ENCODE measurements around the gene MRPL58.
"Not testable (repeated sequence)": the region's sequence is repeated elsewhere in the genome, so short reads cannot be mapped to it uniquely, and the experiment has no call there.

The MRPL58 gene

DNA sequence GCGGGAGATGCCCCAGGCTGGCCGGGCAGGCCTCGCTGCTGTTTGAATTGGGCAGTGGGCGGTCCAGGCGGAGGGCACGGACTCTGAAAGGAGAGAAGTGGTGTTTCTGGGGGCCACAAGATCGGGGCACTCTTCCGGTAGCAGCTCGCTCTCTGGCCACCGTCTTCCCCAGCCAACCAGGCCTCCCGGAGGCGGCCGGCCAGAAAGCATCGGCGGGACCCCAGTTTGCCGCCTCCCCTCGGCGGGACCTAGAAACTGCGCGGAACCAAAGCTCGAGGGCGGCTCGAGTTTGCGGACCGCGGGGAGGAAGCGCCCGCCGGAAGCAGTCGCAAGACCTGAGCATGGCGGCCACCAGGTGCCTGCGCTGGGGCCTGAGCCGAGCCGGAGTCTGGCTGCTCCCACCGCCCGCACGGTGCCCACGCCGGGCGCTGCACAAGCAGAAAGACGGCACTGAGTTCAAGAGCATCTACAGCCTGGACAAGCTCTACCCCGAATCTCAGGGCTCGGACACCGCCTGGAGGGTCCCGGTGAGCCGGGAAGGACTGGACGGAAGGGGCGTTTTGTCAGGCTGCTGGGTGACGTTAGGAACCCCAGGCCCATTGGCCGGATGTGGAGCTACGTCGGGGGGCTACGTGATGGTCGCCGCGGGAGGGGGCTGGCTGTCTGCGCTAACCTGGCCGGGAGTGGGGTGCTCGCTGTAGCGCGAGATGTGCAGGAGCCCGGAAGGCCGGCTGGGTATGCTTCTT is at the start of gene MRPL58:
MRPL58 (plus strand) TSS at position 325 of the 746 bp plus-strand sequence; CDS start at position 342, 17 bp downstream.
- Histone ChIP-seq H3K27me3 (ENCODE audit: control insufficient read depth in 2 of 2, insufficient read depth in 2 of 2, low read length in 2 of 2) (peaks cover 0 to 1% of the 10 kb centered on the region in 2 donors), H3K4me3 (ENCODE audit: low read length in 2 of 2) (peak within 1 kb of the TSS; percentile 84 to 91), H3K27ac (ENCODE audit: low read depth in 2 of 2, low read length in 2 of 2) (peak within 1 kb of the TSS; percentile 84 to 89), H3K36me3 (ENCODE audit: control insufficient read depth in 2 of 2, insufficient read depth in 2 of 2, low read length in 2 of 2) (no peaks in the 10 kb centered on the region), H3K4me1 (ENCODE audit: control insufficient read depth in 2 of 2, insufficient read depth in 2 of 2, low read length in 2 of 2) (peaks cover 19 to 31% of the 10 kb centered on the region in 2 donors), H3K9ac (ENCODE audit: low read depth in 1 of 2, low read length in 2 of 2) (peak within 1 kb of the TSS; percentile 75 to 76), H3K9me3 (ENCODE audit: control insufficient read depth in 2 of 2, low read length in 2 of 2) (no peaks in the 10 kb centered on the region)

DNA sequence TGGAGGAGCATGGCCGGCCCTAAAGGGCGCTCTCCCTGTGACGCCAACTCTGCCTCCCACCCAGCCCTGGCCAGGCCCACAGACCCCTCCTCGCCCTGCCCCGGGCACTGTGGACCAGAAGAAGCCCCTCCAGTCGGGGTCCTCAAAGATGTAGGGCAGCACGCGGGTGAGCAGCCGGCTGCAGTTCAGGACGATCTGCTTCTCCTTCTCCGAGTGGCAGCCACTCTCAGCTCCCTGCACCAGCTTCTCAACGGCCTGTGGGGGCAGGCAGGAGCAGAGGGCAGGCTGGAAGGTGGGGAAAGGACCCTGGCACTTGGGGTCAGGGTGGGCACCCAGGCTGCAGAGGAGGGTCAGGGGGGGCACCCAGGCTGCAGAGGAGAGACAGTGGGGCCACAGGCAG is 48.8 kb upstream of the MRPL58 start:
- Histone ChIP-seq H3K27me3 (ENCODE audit: control insufficient read depth in 2 of 2, insufficient read depth in 2 of 2, low read length in 2 of 2) (no peaks in the 10 kb centered on the region), H3K27ac (ENCODE audit: low read depth in 2 of 2, low read length in 2 of 2) (no peak overlapping the region), H3K4me3 (ENCODE audit: low read length in 2 of 2) (no peak overlapping the region), H3K36me3 (ENCODE audit: control insufficient read depth in 2 of 2, insufficient read depth in 2 of 2, low read length in 2 of 2) (no peaks in the 10 kb centered on the region), H3K9ac (ENCODE audit: low read depth in 1 of 2, low read length in 2 of 2) (no peak overlapping the region), H3K4me1 (ENCODE audit: control insufficient read depth in 2 of 2, insufficient read depth in 2 of 2, low read length in 2 of 2) (peaks cover 6 to 10% of the 10 kb centered on the region in 2 donors), H3K9me3 (ENCODE audit: control insufficient read depth in 2 of 2, low read length in 2 of 2) (no peaks in the 10 kb centered on the region)

DNA sequence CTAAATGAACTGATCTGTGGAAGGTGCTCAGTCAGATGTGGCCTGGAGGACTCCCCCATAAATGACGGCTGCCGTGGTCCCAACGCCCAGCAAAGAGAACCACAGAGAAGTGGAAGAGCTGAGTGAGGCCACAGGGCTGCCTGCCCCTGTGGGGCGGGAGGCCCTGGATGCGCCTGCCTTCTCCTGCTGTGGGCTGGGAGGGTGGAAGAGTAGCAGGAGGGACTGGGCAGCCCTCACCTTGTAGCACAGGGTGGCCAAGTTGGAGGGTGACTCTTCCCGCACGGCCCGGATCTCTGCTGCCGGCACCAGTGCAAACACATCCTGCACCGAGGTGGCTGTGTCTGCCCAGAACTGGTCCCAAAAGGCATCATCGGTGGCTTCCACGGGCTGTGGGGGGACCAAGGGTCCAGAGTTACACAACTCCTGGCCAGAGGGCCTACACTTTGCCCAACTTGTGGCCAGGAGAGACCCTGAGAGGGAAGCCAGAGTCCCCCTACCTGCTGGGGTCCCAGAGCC is 48.2 kb upstream of the MRPL58 start:
- H3K4me3 ChIP-seq (ENCODE audit: low read length in 2 of 2): no peak overlapping the region
- H3K9me3 ChIP-seq (ENCODE audit: control insufficient read depth in 2 of 2, low read length in 2 of 2): no peaks in the 10 kb centered on the region
- no peak overlapping the region for H3K27ac ChIP-seq (ENCODE audit: low read depth in 2 of 2, low read length in 2 of 2)
- no peaks in the 10 kb centered on the region for H3K36me3 ChIP-seq (ENCODE audit: control insufficient read depth in 2 of 2, insufficient read depth in 2 of 2, low read length in 2 of 2)
- H3K9ac ChIP-seq (ENCODE audit: low read depth in 1 of 2, low read length in 2 of 2): no peak overlapping the region
- H3K4me1 ChIP-seq (ENCODE audit: control insufficient read depth in 2 of 2, insufficient read depth in 2 of 2, low read length in 2 of 2): peaks cover 8 to 13% of the 10 kb centered on the region in 2 donors
- H3K27me3 ChIP-seq (ENCODE audit: control insufficient read depth in 2 of 2, insufficient read depth in 2 of 2, low read length in 2 of 2): no peaks in the 10 kb centered on the region

DNA sequence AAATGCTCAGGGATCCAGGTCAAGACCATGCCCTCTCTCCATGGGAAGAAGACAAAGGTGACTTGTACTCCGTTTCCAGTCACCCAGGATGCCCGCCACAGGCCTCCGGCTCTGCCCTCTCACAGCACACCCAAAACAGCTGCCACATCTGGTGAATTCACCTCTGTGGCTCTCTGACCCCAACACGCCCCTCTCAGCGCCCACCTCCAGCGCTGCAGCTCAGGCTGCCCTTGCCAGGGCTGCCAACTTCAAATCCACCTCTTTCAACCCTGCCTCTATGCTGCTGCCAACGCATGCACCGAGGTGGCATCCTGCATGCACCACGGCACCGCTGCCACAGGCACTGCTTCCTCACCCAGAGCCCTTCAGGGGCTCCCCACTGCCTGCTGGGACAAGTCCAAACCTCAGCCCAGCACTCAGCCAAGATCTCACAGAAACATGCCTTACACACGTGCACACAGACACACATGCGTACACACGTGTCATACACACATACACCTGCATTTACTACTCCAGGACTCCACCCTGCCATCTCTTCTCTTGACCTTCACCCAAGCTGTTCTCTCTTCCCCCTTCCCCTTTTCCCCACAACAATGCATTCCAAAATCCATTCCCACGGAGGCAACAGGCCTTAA is 47.4 kb upstream of the MRPL58 start:
- no peaks in the 10 kb centered on the region for H3K27me3 ChIP-seq (ENCODE audit: control insufficient read depth in 2 of 2, insufficient read depth in 2 of 2, low read length in 2 of 2)
- no peak overlapping the region for H3K27ac ChIP-seq (ENCODE audit: low read depth in 2 of 2, low read length in 2 of 2)
- H3K4me3 ChIP-seq (ENCODE audit: low read length in 2 of 2): no peak overlapping the region
- no peaks in the 10 kb centered on the region for H3K9me3 ChIP-seq (ENCODE audit: control insufficient read depth in 2 of 2, low read length in 2 of 2)
- no peak overlapping the region for H3K9ac ChIP-seq (ENCODE audit: low read depth in 1 of 2, low read length in 2 of 2)
- peaks cover 8 to 14% of the 10 kb centered on the region in 2 donors for H3K4me1 ChIP-seq (ENCODE audit: control insufficient read depth in 2 of 2, insufficient read depth in 2 of 2, low read length in 2 of 2)
- no peaks in the 10 kb centered on the region for H3K36me3 ChIP-seq (ENCODE audit: control insufficient read depth in 2 of 2, insufficient read depth in 2 of 2, low read length in 2 of 2)

DNA sequence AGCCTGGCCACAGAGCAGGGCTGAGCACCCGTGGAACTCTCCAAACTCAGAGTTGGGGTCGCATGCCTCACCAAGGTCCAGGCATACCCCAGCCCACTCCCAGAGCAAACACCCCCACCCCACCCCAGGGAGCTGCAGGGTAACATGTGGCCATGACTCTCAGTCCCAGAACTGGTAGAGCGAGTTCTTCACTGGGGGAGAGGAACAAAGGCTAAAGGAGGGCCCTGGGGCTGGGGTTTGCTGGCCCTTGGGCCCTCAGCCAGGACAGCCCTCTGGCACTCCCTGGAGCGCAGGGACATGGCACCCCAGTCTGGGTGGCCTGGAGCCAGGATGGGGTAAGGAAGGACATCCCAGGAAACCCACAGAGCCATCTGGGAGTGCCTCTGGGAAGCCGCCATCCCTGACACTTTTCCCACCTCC is 44.1 kb upstream of the MRPL58 start:
- no peak overlapping the region for H3K4me3 ChIP-seq (ENCODE audit: low read length in 2 of 2)
- H3K4me1 ChIP-seq (ENCODE audit: control insufficient read depth in 2 of 2, insufficient read depth in 2 of 2, low read length in 2 of 2): peaks cover 9 to 19% of the 10 kb centered on the region in 2 donors
- H3K27me3 ChIP-seq (ENCODE audit: control insufficient read depth in 2 of 2, insufficient read depth in 2 of 2, low read length in 2 of 2): peaks cover 3 to 4% of the 10 kb centered on the region in 2 donors
- no peaks in the 10 kb centered on the region for H3K36me3 ChIP-seq (ENCODE audit: control insufficient read depth in 2 of 2, insufficient read depth in 2 of 2, low read length in 2 of 2)
- no peak overlapping the region for H3K9ac ChIP-seq (ENCODE audit: low read depth in 1 of 2, low read length in 2 of 2)
- H3K27ac ChIP-seq (ENCODE audit: low read depth in 2 of 2, low read length in 2 of 2): no peak overlapping the region
- H3K9me3 ChIP-seq (ENCODE audit: control insufficient read depth in 2 of 2, low read length in 2 of 2): no peaks in the 10 kb centered on the region

DNA sequence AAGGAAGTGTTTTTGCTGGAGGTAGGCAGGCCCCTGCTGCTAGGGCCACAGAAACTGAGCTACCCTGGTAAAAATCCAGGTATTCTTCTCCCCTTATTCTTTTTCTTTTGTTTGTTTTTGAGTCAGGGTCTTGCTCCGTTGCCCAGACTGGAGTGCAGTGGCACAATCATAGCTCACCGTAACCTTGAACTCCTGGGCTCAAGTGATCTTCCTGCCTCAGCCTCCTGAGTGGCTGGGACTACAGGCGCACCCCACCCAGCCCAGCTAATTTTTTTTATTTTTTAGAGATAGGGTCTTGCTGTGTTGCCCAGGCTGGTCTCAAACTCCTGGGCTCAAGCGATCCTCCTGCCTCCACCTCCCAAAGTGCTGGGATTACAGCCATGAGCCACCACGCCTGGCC is 43.0 kb upstream of the MRPL58 start:
- not testable (repeated sequence) for H3K4me3 ChIP-seq (ENCODE audit: low read length in 2 of 2); H3K9me3 ChIP-seq (ENCODE audit: control insufficient read depth in 2 of 2, low read length in 2 of 2); H3K36me3 ChIP-seq (ENCODE audit: control insufficient read depth in 2 of 2, insufficient read depth in 2 of 2, low read length in 2 of 2); H3K27me3 ChIP-seq (ENCODE audit: control insufficient read depth in 2 of 2, insufficient read depth in 2 of 2, low read length in 2 of 2); H3K9ac ChIP-seq (ENCODE audit: low read depth in 1 of 2, low read length in 2 of 2); H3K27ac ChIP-seq (ENCODE audit: low read depth in 2 of 2, low read length in 2 of 2)
- peaks cover 9 to 19% of the 10 kb centered on the region in 2 donors for H3K4me1 ChIP-seq (ENCODE audit: control insufficient read depth in 2 of 2, insufficient read depth in 2 of 2, low read length in 2 of 2)

DNA sequence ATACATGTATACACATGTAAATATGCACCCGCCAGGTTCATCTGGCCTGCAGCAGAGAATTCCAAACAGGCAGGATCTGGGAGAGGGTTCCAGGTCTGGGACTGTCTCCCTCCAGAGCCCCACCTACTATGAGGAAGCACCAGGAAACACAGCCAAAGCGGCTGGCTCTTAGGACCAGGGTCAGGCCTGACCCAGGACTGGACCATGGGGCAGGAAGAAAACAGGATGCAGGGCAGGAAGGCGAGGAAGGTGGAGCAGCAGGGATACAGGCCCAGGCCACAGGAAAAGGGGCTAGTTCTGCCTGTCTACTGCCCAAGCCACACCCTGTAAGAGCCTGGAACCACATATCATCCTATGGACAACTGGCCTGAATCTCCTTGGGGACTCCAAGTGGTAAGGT is 42.1 kb upstream of the MRPL58 start:
- H3K36me3 ChIP-seq (ENCODE audit: control insufficient read depth in 2 of 2, insufficient read depth in 2 of 2, low read length in 2 of 2): no peaks in the 10 kb centered on the region
- H3K27ac ChIP-seq (ENCODE audit: low read depth in 2 of 2, low read length in 2 of 2): peak overlapping the region in 1 of 2 donors; percentile 71
- peaks cover 3 to 6% of the 10 kb centered on the region in 2 donors for H3K27me3 ChIP-seq (ENCODE audit: control insufficient read depth in 2 of 2, insufficient read depth in 2 of 2, low read length in 2 of 2)
- H3K4me3 ChIP-seq (ENCODE audit: low read length in 2 of 2): peak overlapping the region in 1 of 2 donors; percentile 2
- H3K9ac ChIP-seq (ENCODE audit: low read depth in 1 of 2, low read length in 2 of 2): peak overlapping the region in 1 of 2 donors; percentile 18
- peaks cover 9 to 19% of the 10 kb centered on the region in 2 donors for H3K4me1 ChIP-seq (ENCODE audit: control insufficient read depth in 2 of 2, insufficient read depth in 2 of 2, low read length in 2 of 2)
- H3K9me3 ChIP-seq (ENCODE audit: control insufficient read depth in 2 of 2, low read length in 2 of 2): no peaks in the 10 kb centered on the region

DNA sequence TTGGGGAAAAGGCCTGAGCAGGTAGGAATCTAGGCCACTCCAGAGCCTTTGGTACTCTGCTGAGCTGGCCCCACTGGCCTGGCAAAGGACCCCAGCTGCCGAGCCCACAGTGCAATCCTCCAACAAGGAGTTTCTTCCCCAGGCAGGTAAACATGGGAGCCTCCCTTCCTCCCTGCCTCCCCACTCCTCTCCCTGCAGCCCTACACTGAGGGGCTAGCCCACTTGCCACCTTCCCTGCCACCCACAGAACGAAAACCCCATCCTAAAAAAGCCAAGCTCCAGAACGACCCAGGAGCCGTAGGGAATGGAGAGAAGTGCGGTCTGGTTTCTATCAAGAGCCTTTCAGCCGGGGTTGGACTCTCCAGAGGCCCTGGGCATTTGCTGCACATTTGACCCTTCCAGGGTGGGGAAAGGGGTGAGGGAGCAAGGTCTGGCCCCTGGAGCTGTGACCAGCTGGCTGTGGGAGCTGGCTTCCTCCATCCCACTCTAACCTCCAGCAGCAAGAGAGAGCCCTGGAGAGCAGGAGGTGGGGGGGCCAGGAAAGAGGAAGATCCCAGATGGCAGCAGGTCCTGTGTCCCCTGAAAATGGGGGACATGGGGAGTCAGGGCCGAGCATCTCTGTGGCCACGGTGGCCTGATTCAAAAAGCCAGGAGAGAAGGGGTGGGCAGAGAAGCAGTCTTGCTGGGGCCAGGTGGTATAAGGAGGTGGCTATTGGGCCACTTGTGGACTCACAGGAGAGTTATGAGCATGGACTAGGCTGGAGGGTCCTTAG is 41.2 kb upstream of the MRPL58 start:
- Histone ChIP-seq H3K27ac (ENCODE audit: low read depth in 2 of 2, low read length in 2 of 2) (peak overlapping the region; percentile 71 to 84), H3K4me3 (ENCODE audit: low read length in 2 of 2) (peak overlapping the region; percentile 64 to 66), H3K9me3 (ENCODE audit: control insufficient read depth in 2 of 2, low read length in 2 of 2) (no peaks in the 10 kb centered on the region), H3K36me3 (ENCODE audit: control insufficient read depth in 2 of 2, insufficient read depth in 2 of 2, low read length in 2 of 2) (no peaks in the 10 kb centered on the region), H3K27me3 (ENCODE audit: control insufficient read depth in 2 of 2, insufficient read depth in 2 of 2, low read length in 2 of 2) (peaks cover 3 to 6% of the 10 kb centered on the region in 2 donors), H3K4me1 (ENCODE audit: control insufficient read depth in 2 of 2, insufficient read depth in 2 of 2, low read length in 2 of 2) (peaks cover 9 to 19% of the 10 kb centered on the region in 2 donors), H3K9ac (ENCODE audit: low read depth in 1 of 2, low read length in 2 of 2) (peak overlapping the region in 1 of 2 donors; percentile 83)

DNA sequence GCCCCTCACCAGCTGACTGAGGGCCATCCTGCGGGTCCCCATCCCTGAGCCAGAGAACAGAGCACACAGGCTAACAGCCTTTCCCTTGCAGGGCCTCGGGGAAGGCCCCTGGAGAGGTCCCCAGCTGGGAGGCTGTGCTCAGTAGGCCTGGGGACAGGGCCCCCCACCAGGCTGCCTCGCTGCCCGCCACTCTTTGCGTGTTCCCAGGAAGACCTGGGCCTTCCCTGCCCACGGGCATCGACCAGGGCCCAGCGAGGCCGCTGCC is 40.7 kb upstream of the MRPL58 start:
- Histone ChIP-seq H3K4me1 (ENCODE audit: control insufficient read depth in 2 of 2, insufficient read depth in 2 of 2, low read length in 2 of 2) (peaks cover 9 to 19% of the 10 kb centered on the region in 2 donors), H3K4me3 (ENCODE audit: low read length in 2 of 2) (peak overlapping the region; percentile 64 to 66), H3K36me3 (ENCODE audit: control insufficient read depth in 2 of 2, insufficient read depth in 2 of 2, low read length in 2 of 2) (no peaks in the 10 kb centered on the region), H3K9ac (ENCODE audit: low read depth in 1 of 2, low read length in 2 of 2) (peak overlapping the region in 1 of 2 donors; percentile 83), H3K27ac (ENCODE audit: low read depth in 2 of 2, low read length in 2 of 2) (peak overlapping the region; percentile 71 to 84), H3K27me3 (ENCODE audit: control insufficient read depth in 2 of 2, insufficient read depth in 2 of 2, low read length in 2 of 2) (peaks cover 3 to 6% of the 10 kb centered on the region in 2 donors), H3K9me3 (ENCODE audit: control insufficient read depth in 2 of 2, low read length in 2 of 2) (no peaks in the 10 kb centered on the region)
